Inflammatory macrophage treated with lipopolysaccharide for 1 hour (primary cell): ENCODE data around the gene SLC34A3.

Experiments
- DNase-seq, 2 donors: peaks; one replicate each; pipeline ENCODE4 v3.0.0-alpha.2; 2020 to 2022

The SLC34A3 gene

GRCh38 chr9:137218754-137219271, 11.9 kb upstream of the SLC34A3 start:
- DNase-seq = peak in 1 of 2 donors; percentile 24

- DNase-seq = no peak
Observed at GRCh38 chr9:137219757-137220316, 10.9 kb upstream of the SLC34A3 start.

- no peak for DNase-seq
Observed at GRCh38 chr9:137220317-137221094, 10.2 kb upstream of the SLC34A3 start.

- no peak for DNase-seq
Observed at GRCh38 chr9:137221095-137221505, 9.6 kb upstream of the SLC34A3 start.

DNA sequence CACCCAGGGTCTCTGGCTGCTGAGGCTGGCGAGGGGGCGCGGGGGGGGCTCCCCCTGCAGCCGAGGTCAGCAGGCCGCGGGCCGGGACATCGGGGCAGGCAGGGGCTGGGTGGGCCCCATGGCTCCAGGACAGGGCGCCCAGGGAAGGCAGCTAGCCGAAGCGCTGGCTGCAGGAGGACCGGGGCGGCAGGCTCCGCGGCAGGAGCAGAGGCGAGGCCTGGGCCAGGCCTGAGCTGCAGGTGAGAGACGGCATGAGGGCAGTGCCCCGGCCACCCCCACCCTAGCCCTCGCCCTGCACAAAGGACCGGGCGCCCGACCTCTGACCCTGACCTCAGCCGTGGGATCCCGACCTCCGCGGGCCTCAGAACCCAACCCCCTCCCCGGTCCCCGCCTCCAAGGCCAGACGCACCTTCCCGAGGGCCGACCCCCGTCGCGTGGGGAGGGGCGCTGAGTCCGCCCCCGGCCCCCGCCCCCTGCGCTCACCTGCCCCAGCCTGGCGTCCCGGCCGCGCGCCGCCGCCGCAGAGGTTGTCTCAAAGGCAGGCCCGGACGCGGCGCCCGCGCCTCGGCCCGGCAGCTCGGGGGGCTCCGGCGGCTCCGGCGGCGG, 9.1 kb upstream of the SLC34A3 start:
- DNase-seq = no peak

- DNase-seq = no peak
Observed at GRCh38 chr9:137222190-137223077, 8.3 kb upstream of the SLC34A3 start, which contains the start of gene RNF208. Gene RNF208, minus strand, starts transcription at chr9:137222240. Its CDS starts 1,028 bp downstream, at chr9:137221212.

- peak; percentile 99 to 100 for DNase-seq
Observed at GRCh38 chr9:137223078-137223970, 7.4 kb upstream of the SLC34A3 start.

DNA sequence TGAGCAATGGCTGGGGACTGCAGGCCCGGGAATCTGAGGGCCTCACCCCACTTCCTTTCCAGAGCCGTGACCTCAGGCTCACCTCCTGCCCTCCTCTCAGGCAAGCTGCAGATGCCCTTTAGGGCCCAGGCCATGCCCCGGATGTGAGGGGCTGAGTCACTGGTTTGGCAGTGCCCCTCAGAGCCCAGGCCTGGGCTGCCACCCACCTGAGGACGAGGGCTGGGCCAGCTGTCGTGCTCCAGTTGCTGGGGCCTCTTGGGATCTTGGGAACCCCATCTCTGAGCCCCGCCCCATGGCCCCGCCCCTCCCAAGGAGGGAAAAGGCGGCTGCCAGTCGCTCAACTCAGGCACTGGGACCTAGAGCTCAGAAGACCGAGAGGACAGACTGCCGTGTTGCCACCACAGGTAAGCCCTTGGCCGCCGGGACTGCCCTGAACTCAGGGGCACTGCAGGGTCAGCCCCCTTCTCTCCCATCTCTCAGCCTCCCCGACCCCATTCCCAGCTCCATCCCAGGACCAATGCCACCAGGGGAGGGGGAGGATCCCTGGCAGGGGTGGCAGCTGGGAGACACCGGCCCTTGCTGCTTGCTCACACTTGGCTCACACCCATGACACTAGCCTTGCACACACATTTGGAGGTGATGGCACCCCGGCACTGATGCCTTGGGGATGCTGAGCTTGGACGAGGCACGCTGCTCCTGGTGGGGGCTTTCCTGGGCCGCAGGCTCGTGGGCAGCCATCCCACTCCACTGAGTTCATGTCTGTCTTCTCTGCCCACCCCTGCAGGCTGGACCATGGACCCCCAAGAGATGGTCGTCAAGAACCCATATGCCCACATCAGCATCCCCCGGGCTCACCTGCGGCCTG, 5.6 kb upstream of the SLC34A3 start, which contains the start of gene CYSRT1:
Gene CYSRT1 (plus strand): TSS at position 345 of the 865 bp plus-strand sequence. CDS start 448 bp downstream, at position 793.
- peak in 1 of 2 donors; percentile 21 for DNase-seq

DNA sequence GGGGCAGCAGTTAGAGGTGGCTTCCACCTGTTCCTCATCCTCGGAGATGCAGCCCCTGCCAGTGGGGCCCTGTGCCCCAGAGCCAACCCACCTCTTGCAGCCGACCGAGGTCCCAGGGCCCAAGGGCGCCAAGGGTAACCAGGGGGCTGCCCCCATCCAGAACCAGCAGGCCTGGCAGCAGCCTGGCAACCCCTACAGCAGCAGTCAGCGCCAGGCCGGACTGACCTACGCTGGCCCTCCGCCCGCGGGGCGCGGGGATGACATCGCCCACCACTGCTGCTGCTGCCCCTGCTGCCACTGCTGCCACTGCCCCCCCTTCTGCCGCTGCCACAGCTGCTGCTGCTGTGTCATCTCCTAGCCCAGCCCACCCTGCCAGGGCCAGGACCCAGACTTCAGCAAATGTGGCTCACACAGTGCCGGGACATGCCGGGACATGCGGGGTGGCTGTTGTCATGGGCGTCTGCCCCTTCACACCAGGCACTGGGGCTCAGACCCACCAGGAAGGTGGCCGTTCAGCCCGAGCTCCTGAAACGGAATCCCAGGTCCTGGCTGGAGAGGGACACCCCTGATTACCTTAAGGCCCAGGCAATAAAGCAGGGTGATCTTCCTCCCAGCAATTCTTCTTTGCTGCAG, 4.9 kb upstream of the SLC34A3 start:
- no peak for DNase-seq

DNA sequence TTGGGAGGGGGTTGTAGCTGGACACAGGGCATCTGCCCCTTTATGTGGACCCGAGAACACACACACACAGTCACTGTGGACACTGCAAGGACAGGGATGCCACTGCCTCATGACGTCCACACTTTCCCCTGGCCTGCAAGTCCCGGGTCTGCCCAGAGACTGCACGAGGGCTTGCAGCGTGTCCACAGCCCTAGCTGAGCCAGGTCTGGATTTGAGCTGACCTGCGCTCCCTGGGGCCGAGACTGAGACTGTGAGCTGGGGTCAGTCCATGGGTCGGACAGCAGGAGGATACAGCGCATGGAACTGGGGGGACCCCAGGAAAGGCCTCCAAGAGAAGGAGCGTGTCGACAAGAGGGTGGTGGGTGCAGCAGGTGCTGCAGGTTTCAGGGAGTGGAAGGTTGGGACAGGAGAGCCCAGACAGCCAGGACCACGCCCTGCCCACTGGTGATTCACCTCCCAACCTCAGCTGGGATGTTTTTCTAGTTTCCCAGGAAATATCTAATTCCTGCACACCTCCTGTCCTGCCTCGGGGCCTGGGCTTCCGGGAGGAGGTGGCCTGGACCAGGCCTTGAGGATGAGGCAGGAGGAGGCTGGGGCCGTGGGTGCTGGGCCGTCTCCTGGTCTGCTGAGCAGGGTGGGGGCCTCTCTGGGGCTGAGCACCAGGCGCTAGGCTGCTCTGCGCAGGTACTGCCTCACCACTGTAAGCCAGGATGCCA, 4.2 kb upstream of the SLC34A3 start:
- no peak for DNase-seq

- DNase-seq = peak; percentile 29 to 79
Observed at GRCh38 chr9:137227054-137227852, 3.4 kb upstream of the SLC34A3 start, which contains the start of gene RNF224. Gene RNF224, plus strand, starts transcription at chr9:137227502. Its CDS starts 834 bp downstream, at chr9:137228336.

GRCh38 chr9:137227853-137228505, 2.7 kb upstream of the SLC34A3 start:
- no peak for DNase-seq

DNA sequence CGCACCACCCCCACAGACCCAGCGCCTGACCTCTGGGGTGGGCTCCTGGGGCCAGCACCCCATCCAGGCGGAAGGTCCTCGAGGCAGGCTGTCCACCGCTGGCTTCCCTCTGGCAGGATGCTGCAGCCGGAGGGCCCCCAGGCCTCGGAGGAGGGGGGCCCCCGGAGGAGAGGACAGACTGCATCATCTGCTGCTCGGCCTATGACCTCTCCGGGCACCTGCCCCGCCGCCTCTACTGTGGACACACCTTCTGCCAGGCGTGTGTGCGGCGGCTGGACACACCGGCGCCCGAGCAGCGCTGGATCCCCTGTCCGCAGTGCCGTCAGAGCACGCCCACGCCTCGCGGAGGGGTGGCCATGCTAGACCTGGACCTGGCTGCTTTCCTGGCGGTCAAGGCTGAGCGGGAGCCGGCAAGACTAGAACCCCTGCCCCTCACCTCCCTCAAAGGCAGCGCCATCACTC, 2.2 kb upstream of the SLC34A3 start:
- no peak for DNase-seq

- no peak for DNase-seq
Observed at GRCh38 chr9:137228968-137229896, 1.5 kb upstream of the SLC34A3 start.

GRCh38 chr9:137229903-137230704, 597 bp upstream of the SLC34A3 start:
- DNase-seq = no peak
